Loucy (cell line): ENCODE data around the gene ZBTB38.

Source experiments
- H2AFZ ChIP-seq: fragments of 200-600 bp; sonication (generic); 2 replicates; pipeline ENCODE4 v1.6.0; 2016; ENCODE audit warnings: antibody characterized with exemption, mild to moderate bottlenecking, low read length, moderate library complexity
- H3F3A ChIP-seq: fragments of 200-600 bp; 2 replicates; pipeline ENCODE4 v1.6.0; 2016; ENCODE audit warnings: antibody characterized with exemption, low read depth, mild to moderate bottlenecking
- H3K27me3 ChIP-seq: fragments of 200-600 bp; sonication (generic); 2 replicates; pipeline ENCODE4 v1.6.1; 2014; ENCODE audit warnings: low read length, mild to moderate bottlenecking; ENCODE audit not compliant: insufficient read depth, poor library complexity, severe bottlenecking
- H3K36me3 ChIP-seq: fragments of 200-600 bp; sonication (generic); 2 replicates; pipeline ENCODE4 v1.6.1; 2016; ENCODE audit warnings: low read length; ENCODE audit not compliant: insufficient read depth
- H3K4me1 ChIP-seq: fragments of 200-600 bp; sonication (generic); 2 replicates; pipeline ENCODE4 v1.5.1; 2014; ENCODE audit warnings: low read length, mild to moderate bottlenecking; ENCODE audit not compliant: insufficient read depth, poor library complexity, severe bottlenecking
- H3K4me2 ChIP-seq: fragments of 200-600 bp; sonication (generic); 2 replicates; pipeline ENCODE4 v1.6.0; 2014; ENCODE audit warnings: antibody characterized with exemption, low read length, low read depth, mild to moderate bottlenecking; ENCODE audit not compliant: poor library complexity, severe bottlenecking
- H3K4me3 ChIP-seq: fragments of 200-600 bp; sonication (generic); 2 replicates; pipeline ENCODE4 v1.5.1; 2014; ENCODE audit warnings: low read length, mild to moderate bottlenecking, mixed read lengths; ENCODE audit not compliant: poor library complexity, severe bottlenecking
- H3K79me2 ChIP-seq: fragments of 200-600 bp; sonication (generic); 2 replicates; pipeline ENCODE4 v1.6.1; 2014; ENCODE audit warnings: low read length; ENCODE audit not compliant: insufficient read depth
- H3K9ac ChIP-seq: fragments of 200-600 bp; sonication (generic); 2 replicates; pipeline ENCODE4 v1.6.0; 2014; ENCODE audit warnings: mild to moderate bottlenecking, low read depth, low read length, moderate library complexity; ENCODE audit not compliant: poor library complexity, severe bottlenecking
- H3K9me2 ChIP-seq: fragments of 200-600 bp; sonication (generic); replicated peaks from 2 replicates; pipeline ENCODE4 v1.6.1; 2016; ENCODE audit warnings: low read depth, low read length, mixed read lengths
- H3K9me3 ChIP-seq: fragments of 200-600 bp; sonication (generic); 2 replicates; pipeline ENCODE4 v1.6.1; 2014; ENCODE audit warnings: mild to moderate bottlenecking, antibody characterized with exemption, low read length, low read depth; ENCODE audit not compliant: insufficient read depth
- H4K20me1 ChIP-seq: fragments of 200-600 bp; sonication (generic); 2 replicates; pipeline ENCODE4 v1.6.0; 2014; ENCODE audit warnings: antibody characterized with exemption, low read length, mild to moderate bottlenecking; ENCODE audit not compliant: insufficient read depth, poor library complexity, severe bottlenecking
- CTCF ChIP-seq: fragments of 200-600 bp; sonication (generic); conservative IDR thresholded peaks from 2 replicates; pipeline ENCODE4 v1.5.1; 2014; ENCODE audit warnings: mild to moderate bottlenecking, antibody characterized with exemption, low read length
- EZH2phosphoT487 ChIP-seq: fragments of 200-600 bp; IDR thresholded peaks from 2 replicates; pipeline ENCODE4 v1.6.1; 2018; ENCODE audit warnings: antibody characterized with exemption, mild to moderate bottlenecking, moderate library complexity, borderline replicate concordance

ZBTB38 gene

GRCh38 chr3:141341536-141341935 lies 26.8 kb upstream of the ZBTB38 start:
- Histone ChIP-seq H3K27me3 (no peaks in the 10 kb centered on the region), H3K4me2 (no peak overlapping the region), H4K20me1 (no peaks in the 10 kb centered on the region), H3F3A (no peaks in the 10 kb centered on the region), H3K36me3 (no peaks in the 10 kb centered on the region), H3K4me1 (peaks cover 7% of the 10 kb centered on the region), H3K9me3 (no peaks in the 10 kb centered on the region), H3K4me3 (no peak overlapping the region), H3K9me2 (no peaks in the 10 kb centered on the region), H2AFZ (no peak overlapping the region), H3K9ac (no peak overlapping the region), H3K79me2 (no peaks in the 10 kb centered on the region)
- TF ChIP-seq EZH2phosphoT487 (no peak), CTCF (no peak)

GRCh38 chr3:141342386-141342785 lies 25.9 kb upstream of the ZBTB38 start:
- Histone ChIP-seq H3F3A (no peaks in the 10 kb centered on the region), H3K36me3 (no peaks in the 10 kb centered on the region), H4K20me1 (no peaks in the 10 kb centered on the region), H3K9me3 (no peaks in the 10 kb centered on the region), H3K4me1 (peaks cover 3% of the 10 kb centered on the region), H3K79me2 (no peaks in the 10 kb centered on the region), H3K9ac (no peak overlapping the region), H3K9me2 (no peaks in the 10 kb centered on the region), H3K27me3 (no peaks in the 10 kb centered on the region), H3K4me3 (no peak overlapping the region), H2AFZ (no peak overlapping the region), H3K4me2 (no peak overlapping the region)
- TF ChIP-seq CTCF, result no peak
- no peak for TF ChIP-seq EZH2phosphoT487

GRCh38 chr3:141343077-141343476 lies 25.2 kb upstream of the ZBTB38 start:
- H3K9ac ChIP-seq, result no peak overlapping the region
- no peak overlapping the region for H2AFZ ChIP-seq
- no peaks in the 10 kb centered on the region for H4K20me1 ChIP-seq
- H3F3A ChIP-seq, result no peaks in the 10 kb centered on the region
- no peaks in the 10 kb centered on the region for H3K36me3 ChIP-seq
- H3K9me2 ChIP-seq, result no peaks in the 10 kb centered on the region
- TF ChIP-seq EZH2phosphoT487 (no peak), CTCF (no peak)
- H3K27me3 ChIP-seq, result no peaks in the 10 kb centered on the region
- H3K9me3 ChIP-seq, result no peaks in the 10 kb centered on the region
- no peak overlapping the region for H3K4me2 ChIP-seq
- H3K4me1 ChIP-seq, result peaks cover 3% of the 10 kb centered on the region
- H3K79me2 ChIP-seq, result no peaks in the 10 kb centered on the region
- no peak overlapping the region for H3K4me3 ChIP-seq
